ENCODE data around the gene RFX3. TPM values are rescaled to one million over a fixed set of nuclear protein-coding genes. Genes with fewer than 3 reads are reported as not detected.

RFX3 gene
- total and polyA plus RNA-seq, 2 of the 13 experiments (the other 11 are each of a cell fraction or from before 2014, with no cell fraction given), result 2.7 to 5.3 TPM

DNA sequence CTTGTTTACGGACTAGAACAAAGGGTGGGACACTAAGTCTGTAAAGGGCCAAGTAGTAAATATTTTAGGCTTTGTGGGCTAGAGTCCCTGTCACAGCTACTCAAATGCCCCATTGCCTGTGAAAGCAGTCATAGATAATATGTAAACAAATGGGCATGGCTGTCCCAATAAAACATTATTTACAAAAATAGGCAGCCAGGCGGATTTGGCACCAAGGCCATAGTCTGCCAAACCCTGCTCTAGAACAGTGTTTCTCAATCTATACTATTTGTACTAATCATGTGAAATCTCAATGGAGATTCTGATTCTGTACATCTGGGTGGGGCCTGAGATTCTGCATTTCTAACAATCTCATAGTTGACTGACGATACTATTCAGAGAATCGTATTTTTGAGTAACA, 92.0 kb downstream of the RFX3 start:
- Histone ChIP-seq H3K9ac (ENCODE audit: insufficient read depth, low read depth, low read length) (no peak overlapping the region), H3K4me2 (ENCODE audit: low read depth, low read length) (no peak overlapping the region), H3K27ac (ENCODE audit: extremely low read length, insufficient read depth, low read length) (no peak overlapping the region), H3K27me3 (ENCODE audit: control insufficient read depth in 1 of 2, insufficient read depth in 2 of 2, low read length in 2 of 2) (no peaks in the 10 kb centered on the region), H3K9me3 (ENCODE audit: low read length) (no peaks in the 10 kb centered on the region), H2AFZ (ENCODE audit: low read length) (no peak overlapping the region), H3K79me2 (ENCODE audit: insufficient read depth, low read length) (no peaks in the 10 kb centered on the region), H3K4me3 (replicated peaks in 1 of 3; ENCODE audit: insufficient read depth in 1 of 3, low read depth in 2 of 3, low read length in 3 of 3) (no peak overlapping the region), H3K4me1 (ENCODE audit: insufficient read depth, low read length) (no peaks in the 10 kb centered on the region), H4K20me1 (ENCODE audit: insufficient read depth, low read length) (no peaks in the 10 kb centered on the region), H3K36me3 (replicated peaks in 1 of 2; ENCODE audit: control insufficient read depth in 1 of 2, insufficient read depth in 2 of 2, low read length in 2 of 2) (no peaks in the 10 kb centered on the region)
- no peak for DNase-seq (ENCODE audit: low spot score)
- intact Hi-C loops (cut with micrococcal nuclease; ENCODE audit: unreplicated experiment), result no loop called here
- in situ Hi-C loops (cut with HindIII; ENCODE audit: extremely low pct_ligation_motif_present, low pct_unique_long_range_greater_than_20kb), result loop anchor here (25.0 kb wide), 1 partner anchor 571 kb away; no protein-coding TSS in a partner anchor
- ATAC-seq, result no peak
- 96% methylated on average over 4 of the region's 4 CpGs for WGBS (ENCODE audit: low lambda C conversion rate)
- ChIA-PET POLR2A (no interaction called here), CTCF (ENCODE audit: low intra/inter-chr PET ratio, low total read pairs) (no interaction called here)
- no TSS peak for BruUV-seq (replicated peaks)
- no peak for FAIRE-seq
- TF ChIP-seq JUNB (CRISPR knock-in tag; IDR thresholded peaks at IDR 0.05; ENCODE audit: borderline replicate concordance) (no peak), CBX5 (CRISPR knock-in tag; IDR thresholded peaks at IDR 0.05; ENCODE audit: borderline replicate concordance) (no peak), ZFP62 (CRISPR knock-in tag; IDR thresholded peaks at IDR 0.05) (no peak), ZNF660 (CRISPR knock-in tag; IDR thresholded peaks at IDR 0.05; ENCODE audit: borderline replicate concordance, low read depth) (no peak), SCMH1 (CRISPR knock-in tag; IDR thresholded peaks at IDR 0.05; ENCODE audit: borderline replicate concordance) (no peak), ZNF773 (CRISPR knock-in tag; IDR thresholded peaks at IDR 0.05; ENCODE audit: borderline replicate concordance) (no peak), SAP130 (CRISPR knock-in tag; IDR thresholded peaks at IDR 0.05; ENCODE audit: low read depth) (no peak), POLR2A (IDR thresholded peaks at IDR 0.05; ENCODE audit: insufficient read depth in 1 of 2, low read depth in 2 of 2, low read length in 2 of 2) (no peak), ZNF20 (CRISPR knock-in tag; IDR thresholded peaks at IDR 0.05) (no peak), ZNF232 (CRISPR knock-in tag; IDR thresholded peaks at IDR 0.05; ENCODE audit: borderline replicate concordance) (no peak), TBP (CRISPR knock-in tag; IDR thresholded peaks at IDR 0.05) (no peak)
- TF ChIP-seq, protein P1, sequence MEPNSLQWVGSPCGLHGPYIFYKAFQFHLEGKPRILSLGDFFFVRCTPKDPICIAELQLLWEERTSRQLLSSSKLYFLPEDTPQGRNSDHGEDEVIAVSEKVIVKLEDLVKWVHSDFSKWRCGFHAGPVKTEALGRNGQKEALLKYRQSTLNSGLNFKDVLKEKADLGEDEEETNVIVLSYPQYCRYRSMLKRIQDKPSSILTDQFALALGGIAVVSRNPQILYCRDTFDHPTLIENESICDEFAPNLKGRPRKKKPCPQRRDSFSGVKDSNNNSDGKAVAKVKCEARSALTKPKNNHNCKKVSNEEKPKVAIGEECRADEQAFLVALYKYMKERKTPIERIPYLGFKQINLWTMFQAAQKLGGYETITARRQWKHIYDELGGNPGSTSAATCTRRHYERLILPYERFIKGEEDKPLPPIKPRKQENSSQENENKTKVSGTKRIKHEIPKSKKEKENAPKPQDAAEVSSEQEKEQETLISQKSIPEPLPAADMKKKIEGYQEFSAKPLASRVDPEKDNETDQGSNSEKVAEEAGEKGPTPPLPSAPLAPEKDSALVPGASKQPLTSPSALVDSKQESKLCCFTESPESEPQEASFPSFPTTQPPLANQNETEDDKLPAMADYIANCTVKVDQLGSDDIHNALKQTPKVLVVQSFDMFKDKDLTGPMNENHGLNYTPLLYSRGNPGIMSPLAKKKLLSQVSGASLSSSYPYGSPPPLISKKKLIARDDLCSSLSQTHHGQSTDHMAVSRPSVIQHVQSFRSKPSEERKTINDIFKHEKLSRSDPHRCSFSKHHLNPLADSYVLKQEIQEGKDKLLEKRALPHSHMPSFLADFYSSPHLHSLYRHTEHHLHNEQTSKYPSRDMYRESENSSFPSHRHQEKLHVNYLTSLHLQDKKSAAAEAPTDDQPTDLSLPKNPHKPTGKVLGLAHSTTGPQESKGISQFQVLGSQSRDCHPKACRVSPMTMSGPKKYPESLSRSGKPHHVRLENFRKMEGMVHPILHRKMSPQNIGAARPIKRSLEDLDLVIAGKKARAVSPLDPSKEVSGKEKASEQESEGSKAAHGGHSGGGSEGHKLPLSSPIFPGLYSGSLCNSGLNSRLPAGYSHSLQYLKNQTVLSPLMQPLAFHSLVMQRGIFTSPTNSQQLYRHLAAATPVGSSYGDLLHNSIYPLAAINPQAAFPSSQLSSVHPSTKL (CRISPR knock-in tag; IDR thresholded peaks at IDR 0.05), result no peak
- TF ChIP-seq, protein P2, sequence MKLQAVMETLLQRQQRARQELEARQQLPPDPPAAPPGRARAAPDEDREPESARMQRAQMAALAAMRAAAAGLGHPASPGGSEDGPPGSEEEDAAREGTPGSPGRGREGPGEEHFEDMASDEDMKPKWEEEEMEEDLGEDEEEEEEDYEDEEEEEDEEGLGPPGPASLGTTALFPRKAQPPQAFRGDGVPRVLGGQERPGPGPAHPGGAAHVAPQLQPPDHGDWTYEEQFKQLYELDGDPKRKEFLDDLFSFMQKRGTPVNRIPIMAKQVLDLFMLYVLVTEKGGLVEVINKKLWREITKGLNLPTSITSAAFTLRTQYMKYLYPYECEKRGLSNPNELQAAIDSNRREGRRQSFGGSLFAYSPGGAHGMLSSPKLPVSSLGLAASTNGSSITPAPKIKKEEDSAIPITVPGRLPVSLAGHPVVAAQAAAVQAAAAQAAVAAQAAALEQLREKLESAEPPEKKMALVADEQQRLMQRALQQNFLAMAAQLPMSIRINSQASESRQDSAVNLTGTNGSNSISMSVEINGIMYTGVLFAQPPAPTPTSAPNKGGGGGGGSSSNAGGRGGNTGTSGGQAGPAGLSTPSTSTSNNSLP (IDR thresholded peaks at IDR 0.05; ENCODE audit: low read depth, low read length), result no peak
- TF ChIP-seq, protein P3, sequence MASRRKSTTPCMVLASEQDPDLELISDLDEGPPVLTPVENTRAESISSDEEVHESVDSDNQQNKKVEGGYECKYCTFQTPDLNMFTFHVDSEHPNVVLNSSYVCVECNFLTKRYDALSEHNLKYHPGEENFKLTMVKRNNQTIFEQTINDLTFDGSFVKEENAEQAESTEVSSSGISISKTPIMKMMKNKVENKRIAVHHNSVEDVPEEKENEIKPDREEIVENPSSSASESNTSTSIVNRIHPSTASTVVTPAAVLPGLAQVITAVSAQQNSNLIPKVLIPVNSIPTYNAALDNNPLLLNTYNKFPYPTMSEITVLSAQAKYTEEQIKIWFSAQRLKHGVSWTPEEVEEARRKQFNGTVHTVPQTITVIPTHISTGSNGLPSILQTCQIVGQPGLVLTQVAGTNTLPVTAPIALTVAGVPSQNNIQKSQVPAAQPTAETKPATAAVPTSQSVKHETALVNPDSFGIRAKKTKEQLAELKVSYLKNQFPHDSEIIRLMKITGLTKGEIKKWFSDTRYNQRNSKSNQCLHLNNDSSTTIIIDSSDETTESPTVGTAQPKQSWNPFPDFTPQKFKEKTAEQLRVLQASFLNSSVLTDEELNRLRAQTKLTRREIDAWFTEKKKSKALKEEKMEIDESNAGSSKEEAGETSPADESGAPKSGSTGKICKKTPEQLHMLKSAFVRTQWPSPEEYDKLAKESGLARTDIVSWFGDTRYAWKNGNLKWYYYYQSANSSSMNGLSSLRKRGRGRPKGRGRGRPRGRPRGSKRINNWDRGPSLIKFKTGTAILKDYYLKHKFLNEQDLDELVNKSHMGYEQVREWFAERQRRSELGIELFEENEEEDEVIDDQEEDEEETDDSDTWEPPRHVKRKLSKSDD (CRISPR knock-in tag; IDR thresholded peaks at IDR 0.05; ENCODE audit: low read depth), result no peak
- TF ChIP-seq, protein P4, sequence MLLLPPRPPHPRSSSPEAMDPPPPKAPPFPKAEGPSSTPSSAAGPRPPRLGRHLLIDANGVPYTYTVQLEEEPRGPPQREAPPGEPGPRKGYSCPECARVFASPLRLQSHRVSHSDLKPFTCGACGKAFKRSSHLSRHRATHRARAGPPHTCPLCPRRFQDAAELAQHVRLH (CRISPR knock-in tag; IDR thresholded peaks at IDR 0.05; ENCODE audit: borderline replicate concordance, low read depth), result no peak
- TF ChIP-seq, protein P5, sequence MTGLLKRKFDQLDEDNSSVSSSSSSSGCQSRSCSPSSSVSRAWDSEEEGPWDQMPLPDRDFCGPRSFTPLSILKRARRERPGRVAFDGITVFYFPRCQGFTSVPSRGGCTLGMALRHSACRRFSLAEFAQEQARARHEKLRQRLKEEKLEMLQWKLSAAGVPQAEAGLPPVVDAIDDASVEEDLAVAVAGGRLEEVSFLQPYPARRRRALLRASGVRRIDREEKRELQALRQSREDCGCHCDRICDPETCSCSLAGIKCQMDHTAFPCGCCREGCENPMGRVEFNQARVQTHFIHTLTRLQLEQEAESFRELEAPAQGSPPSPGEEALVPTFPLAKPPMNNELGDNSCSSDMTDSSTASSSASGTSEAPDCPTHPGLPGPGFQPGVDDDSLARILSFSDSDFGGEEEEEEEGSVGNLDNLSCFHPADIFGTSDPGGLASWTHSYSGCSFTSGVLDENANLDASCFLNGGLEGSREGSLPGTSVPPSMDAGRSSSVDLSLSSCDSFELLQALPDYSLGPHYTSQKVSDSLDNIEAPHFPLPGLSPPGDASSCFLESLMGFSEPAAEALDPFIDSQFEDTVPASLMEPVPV (CRISPR knock-in tag; IDR thresholded peaks at IDR 0.05), result no peak

Measured in HepG2 (cell line).